GM12891 (cell line): ENCODE data around the gene KLF5.
"Not testable (repeated sequence)": the region's sequence is repeated elsewhere in the genome, so short reads cannot be mapped to it uniquely, and the experiment has no call there.

Experiments used
- DNase-seq: peaks from one replicate; pipeline ENCODE4 v3.0.0; 2011; ENCODE audit warnings: low spot score; ENCODE audit not compliant: insufficient read length
- FAIRE-seq: peaks from 2 replicates; lab custom pipeline; 2011; peaks lifted over from hg19 to GRCh38; lab: Jason Lieb, UNC
- PAX5 ChIP-seq: IDR thresholded peaks from 2 replicates; pipeline ENCODE4 v1.6.1; 2011; ENCODE audit warnings: low read length, moderate library complexity, mild to moderate bottlenecking; ENCODE audit not compliant: insufficient read depth, severe bottlenecking
- POLR2A ChIP-seq: IDR thresholded peaks from 2 replicates; pipeline ENCODE4 v1.6.1; 2011; ENCODE audit warnings: low read depth, low read length, control low read depth
- POLR2AphosphoS5 ChIP-seq: IDR thresholded peaks from 2 replicates; pipeline ENCODE4 v1.6.1; 2011; ENCODE audit warnings: low read depth, low read length, control low read depth
- POU2F2 ChIP-seq: IDR thresholded peaks from 2 replicates; pipeline ENCODE4 v1.6.1; 2011; ENCODE audit warnings: low read depth, mild to moderate bottlenecking, control low read depth, low read length, moderate library complexity
- SPI1 ChIP-seq: IDR thresholded peaks from 2 replicates; pipeline ENCODE4 v1.6.1; 2011; ENCODE audit warnings: low read depth, low read length, control low read depth
- TAF1 ChIP-seq: IDR thresholded peaks from 2 replicates; pipeline ENCODE4 v1.6.1; 2011; ENCODE audit warnings: low read depth, low read length, control low read depth

KLF5 gene

GRCh38 chr13:73039201-73040108 lies 19.4 kb upstream of the KLF5 start:
- DNase-seq: no peak
- TF ChIP-seq PAX5 (no peak), POLR2A (no peak), POLR2AphosphoS5 (no peak), POU2F2 (no peak), SPI1 (no peak), TAF1 (no peak)
- FAIRE-seq: no peak

DNA sequence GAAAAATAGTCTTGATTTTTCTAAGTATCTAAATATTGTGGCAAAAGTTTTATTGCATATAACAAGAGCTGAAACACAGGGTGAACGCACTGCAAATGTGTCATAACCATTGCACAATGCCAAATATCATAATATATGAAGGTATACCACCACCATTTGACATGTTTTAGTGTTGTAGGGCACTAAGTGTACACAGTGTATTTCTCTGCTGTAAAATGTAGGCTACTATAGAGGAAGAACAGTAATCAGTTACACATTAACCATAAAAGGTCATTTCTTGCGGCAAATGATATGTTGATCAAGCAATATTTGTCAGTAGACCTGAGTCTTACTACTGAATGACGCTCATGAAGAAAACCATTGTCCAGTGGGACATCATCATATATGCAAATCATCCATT lies 18.3 kb upstream of the KLF5 start:
- DNase-seq (no peak), FAIRE-seq (no peak)
- no peak for TF ChIP-seq POLR2A

GRCh38 chr13:73040968-73041596 lies 17.7 kb upstream of the KLF5 start:
- DNase-seq: no peak
- no peak for FAIRE-seq

GRCh38 chr13:73045031-73045430 lies 13.8 kb upstream of the KLF5 start:
- DNase-seq (no peak), FAIRE-seq (no peak)
- no peak for TF ChIP-seq POU2F2
- TF ChIP-seq PAX5: no peak
- TF ChIP-seq TAF1: no peak
- TF ChIP-seq POLR2A: no peak
- no peak for TF ChIP-seq SPI1
- TF ChIP-seq POLR2AphosphoS5: no peak

More at GRCh38 chr13:73040968-73041596, 17.7 kb upstream of the KLF5 start:
- TF ChIP-seq POLR2A: no peak
- no peak for TF ChIP-seq POU2F2
- TF ChIP-seq TAF1: no peak
- no peak for TF ChIP-seq PAX5
- no peak for TF ChIP-seq POLR2AphosphoS5
- TF ChIP-seq SPI1: no peak

- FAIRE-seq, DNase-seq: not testable (repeated sequence)
Measured at GRCh38 chr13:73048615-73049014, 10.2 kb upstream of the KLF5 start.

- FAIRE-seq: no peak
- no peak for DNase-seq
- TF ChIP-seq PAX5: no peak
- no peak for TF ChIP-seq TAF1
- no peak for TF ChIP-seq SPI1
- no peak for TF ChIP-seq POU2F2
- TF ChIP-seq POLR2AphosphoS5: no peak
- TF ChIP-seq POLR2A: no peak
Measured at GRCh38 chr13:73054712-73055111, 4.1 kb upstream of the KLF5 start.

GRCh38 chr13:73055813-73056564 lies 2.8 kb upstream of the KLF5 start:
- DNase-seq (no peak), FAIRE-seq (no peak)

GRCh38 chr13:73056565-73056962 lies 2.2 kb upstream of the KLF5 start:
- FAIRE-seq (no peak), DNase-seq (no peak)
- no peak for TF ChIP-seq TAF1
- no peak for TF ChIP-seq SPI1
- no peak for TF ChIP-seq PAX5
- no peak for TF ChIP-seq POLR2A
- no peak for TF ChIP-seq POU2F2
- no peak for TF ChIP-seq POLR2AphosphoS5

More at GRCh38 chr13:73055813-73056564, 2.8 kb upstream of the KLF5 start:
- TF ChIP-seq POU2F2 (no peak), POLR2A (no peak), PAX5 (no peak), TAF1 (no peak), POLR2AphosphoS5 (no peak), SPI1 (no peak)

DNA sequence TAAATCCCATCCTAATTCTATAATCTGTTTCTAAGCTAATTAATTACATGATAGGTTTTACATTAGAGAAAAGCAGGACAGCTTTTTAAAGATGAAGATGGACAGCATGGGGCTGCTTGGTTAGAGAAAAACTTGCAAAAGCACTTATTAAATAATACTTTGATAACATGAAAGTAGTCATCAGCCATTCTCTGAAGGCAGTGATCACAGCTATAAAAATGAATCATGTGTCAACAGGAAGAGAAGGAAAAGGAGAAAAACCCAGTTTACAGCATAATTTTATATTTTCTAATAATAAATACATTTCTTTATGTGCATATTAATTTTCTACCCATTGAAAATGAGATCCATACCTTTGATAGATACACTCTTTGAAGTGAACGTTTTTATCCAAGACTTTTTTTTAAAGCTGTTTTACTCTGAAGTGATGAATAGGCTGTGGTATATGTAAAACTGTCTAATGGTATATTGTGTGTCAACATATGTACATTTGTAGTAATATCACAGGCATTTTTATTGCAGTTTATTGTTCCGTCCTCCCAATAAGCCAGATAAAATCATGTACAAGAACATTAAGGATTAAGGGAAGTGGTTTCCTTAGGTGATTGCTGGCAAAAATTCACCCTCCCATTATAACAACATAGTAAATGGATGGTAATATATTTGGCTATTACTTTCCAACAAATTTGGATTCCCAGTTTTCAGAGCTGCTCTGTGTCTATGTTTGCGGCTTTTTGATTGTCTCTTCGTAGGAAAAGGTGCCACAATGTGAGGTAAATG lies 1.3 kb upstream of the KLF5 start:
- DNase-seq (no peak), FAIRE-seq (peak; percentile 9)
- TF ChIP-seq TAF1 (no peak), POU2F2 (no peak), PAX5 (no peak), SPI1 (no peak), POLR2A (no peak), POLR2AphosphoS5 (no peak)
